ENCODE measurements around the gene AKT1S1.

- TF ChIP-seq CTCF (conservative IDR thresholded peaks at IDR 0.05; ENCODE audit: low read depth, low read length) (no peak), EZH2 (IDR thresholded peaks at IDR 0.05; ENCODE audit: low read length, unreplicated experiment) (no peak)
These were observed 40.8 kb downstream of the AKT1S1 start for GRCh38 chr19:49836176-49837008.

Data from PC-3 (cell line).